Activated naive CD4-positive, alpha-beta T cell treated with Interleukin-2 at 50 U/mL for 16 hours (primary cell): ENCODE results near the gene NUTM1.
A peak's percentile ranks its signal among the peaks of the same experiment; 100 is the strongest.
"Not testable (repeated sequence)": the region's sequence is repeated elsewhere in the genome, so short reads cannot be mapped to it uniquely, and the experiment has no call there.

ENCODE experiments used
- DNase-seq: peaks from one replicate; pipeline ENCODE4 v3.0.0-alpha.2; 2020

Gene NUTM1

DNA sequence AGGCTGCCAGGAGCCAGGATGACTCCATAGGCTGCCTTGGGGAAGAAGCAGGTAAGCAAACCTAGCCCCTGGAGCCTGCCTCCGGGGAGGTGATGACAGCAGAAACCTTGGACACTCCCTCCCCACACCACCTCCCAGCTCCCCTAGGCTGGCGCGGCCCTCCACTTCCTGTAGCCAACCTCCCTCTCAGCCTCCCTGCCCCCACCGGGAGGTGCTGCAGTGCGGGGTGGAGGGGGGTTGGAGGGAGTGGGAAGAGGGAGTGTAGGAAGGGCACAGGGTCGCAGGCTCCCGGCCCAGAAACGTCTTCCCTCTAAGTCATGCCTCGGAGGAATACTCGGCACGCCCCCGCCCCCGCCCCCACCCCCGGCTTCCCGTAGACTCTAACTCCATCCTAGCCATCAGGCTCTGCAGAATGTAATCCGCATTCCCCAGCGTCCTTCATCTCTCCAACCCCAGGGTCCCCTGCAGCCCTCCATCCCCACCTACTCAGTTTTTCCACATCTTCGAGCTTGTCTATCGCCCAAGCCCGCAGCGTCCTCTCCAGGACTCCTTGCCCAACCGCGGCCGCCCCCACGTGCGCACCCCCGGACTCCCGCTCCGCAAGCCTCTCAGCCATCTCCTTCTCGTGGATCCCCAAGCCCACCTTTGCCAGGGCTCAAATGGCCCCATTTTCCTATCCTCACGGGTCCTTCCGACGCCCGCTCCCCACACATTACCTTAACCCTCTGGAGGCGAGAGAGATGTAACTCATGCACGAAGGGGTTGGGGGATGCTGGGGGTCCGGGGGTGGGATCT, 23.4 kb downstream of the NUTM1 start:
- peak; percentile 51 for DNase-seq

DNA sequence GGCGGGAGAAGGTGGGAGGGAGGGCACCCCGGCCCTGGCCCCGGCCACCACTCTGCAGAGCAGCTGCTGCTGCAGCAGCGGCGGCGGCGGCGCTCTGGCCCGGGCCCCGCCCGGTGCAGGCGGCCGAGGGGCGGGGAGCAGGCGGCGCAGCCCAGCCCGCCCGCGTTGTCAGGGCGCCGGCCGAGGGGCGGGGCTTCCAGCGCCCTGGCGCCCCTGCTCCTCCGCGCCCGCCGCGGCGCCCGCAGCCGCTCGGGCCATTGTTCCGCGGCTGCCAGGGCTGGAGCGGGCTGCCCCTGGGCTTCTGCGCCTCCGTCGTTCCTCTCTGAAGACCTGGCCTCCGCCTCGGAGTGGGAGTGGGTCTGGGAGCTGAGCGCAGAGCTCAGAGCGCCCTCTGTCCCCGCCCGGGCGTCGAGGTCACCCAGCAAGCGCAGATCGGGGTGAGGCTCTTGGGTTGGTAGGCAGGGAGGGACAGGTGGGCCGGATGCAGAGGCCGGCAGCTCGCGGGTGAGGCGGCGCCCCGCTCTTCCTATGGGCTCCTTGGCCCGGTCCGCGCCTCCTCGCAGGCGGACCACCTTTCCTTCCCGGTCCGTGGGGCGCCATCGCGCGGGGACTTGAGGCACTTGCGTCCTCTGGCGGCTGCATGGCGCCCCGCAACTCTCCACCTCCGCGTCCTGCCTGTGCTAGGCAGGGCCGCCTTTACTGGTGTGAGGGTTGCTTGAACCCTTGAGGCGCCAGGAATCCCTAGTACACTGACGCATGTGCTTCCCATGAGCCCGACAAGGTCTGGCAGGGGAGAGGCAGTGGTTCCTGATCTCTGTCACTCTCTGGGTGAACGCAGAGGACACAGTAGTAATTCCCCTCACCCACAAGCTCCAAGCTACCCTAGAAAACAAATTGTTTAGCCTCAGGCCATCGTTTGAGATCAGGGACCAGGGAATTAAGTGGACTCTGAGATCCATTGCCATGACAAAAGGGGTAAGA, 24.3 kb downstream of the NUTM1 start, which contains the start of gene LPCAT4:
LPCAT4 (minus strand) TSS at position 96 of the 981 bp plus-strand sequence. CDS start 96 bp downstream, outside the sequence.
- DNase-seq = peak; percentile 88

DNA sequence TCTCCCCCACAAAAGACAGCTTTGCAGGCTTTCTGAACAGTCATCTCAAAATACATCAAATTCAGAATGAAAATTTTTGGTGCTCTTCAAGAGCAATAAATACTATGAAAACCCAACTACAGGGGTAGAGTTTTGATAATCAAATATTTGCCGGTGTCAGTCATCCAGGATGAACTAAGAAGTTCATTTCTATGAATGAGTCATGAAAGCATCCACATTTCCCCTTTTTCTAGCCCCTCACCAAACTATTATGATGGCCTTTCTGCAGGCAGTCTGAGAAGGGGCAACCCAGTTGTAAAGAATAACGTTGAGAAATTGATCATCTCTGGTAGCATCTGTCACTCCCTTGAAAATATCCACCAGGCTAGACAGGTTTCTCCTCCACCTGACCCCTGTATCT, 27.0 kb downstream of the NUTM1 start:
- DNase-seq = no peak

DNA sequence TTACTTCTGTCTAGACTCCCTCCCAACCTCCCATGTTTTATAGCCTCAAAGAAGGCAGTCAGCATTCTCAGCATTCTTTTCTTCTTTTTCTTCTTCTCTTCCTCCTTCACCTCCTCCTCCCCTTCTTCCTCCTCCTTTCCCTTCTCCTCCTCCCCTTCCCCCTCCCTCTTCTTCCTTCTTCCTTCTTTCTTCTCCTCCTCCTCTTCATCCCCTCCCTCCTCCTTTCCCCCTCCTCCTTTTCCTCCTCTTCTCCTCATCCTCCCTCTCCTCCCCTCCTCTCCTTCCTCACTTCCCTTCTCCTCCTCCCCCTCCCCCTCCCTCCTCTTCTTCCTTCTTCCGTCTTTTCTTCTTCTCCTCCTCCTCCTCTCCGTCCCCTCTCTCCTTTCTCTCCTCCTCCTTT, 27.5 kb downstream of the NUTM1 start:
- no peak for DNase-seq

DNA sequence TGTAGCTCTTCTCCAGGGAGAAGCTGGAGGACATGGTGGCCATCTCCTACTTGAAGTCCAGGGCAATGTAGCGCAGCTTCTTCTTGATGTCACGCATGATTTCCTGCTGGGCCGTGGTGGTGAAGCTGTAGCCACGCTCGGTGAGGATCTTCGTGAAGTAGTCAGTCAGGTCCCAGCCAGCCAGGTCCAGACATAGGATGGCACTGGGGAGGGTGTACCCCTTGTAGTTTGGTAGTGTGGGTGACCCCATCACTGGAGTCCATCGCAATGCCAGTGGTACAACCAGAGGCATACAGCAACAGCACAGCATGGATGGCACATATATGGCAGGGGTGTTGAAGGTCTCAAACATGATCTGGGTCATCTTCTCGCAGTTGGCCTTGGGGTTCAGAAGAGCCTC, 30.8 kb downstream of the NUTM1 start:
- DNase-seq = no peak

DNA sequence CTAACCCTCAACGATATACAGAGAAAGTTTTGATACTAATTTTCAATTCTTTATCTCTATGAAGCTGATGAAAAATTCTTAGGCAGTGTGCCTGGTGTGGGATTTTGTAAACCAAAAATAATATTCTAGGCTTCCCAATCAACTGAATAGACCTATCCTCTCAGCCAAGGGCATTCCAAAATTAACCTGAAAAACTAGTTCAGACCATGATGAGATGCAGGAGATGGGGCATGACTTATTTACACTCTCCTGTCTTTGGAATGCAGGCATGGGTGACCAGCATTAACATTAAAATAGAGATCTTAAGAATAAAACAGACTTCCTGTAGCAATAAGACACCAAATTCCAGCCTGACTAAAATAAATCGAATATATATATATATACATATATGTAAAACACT, 31.7 kb downstream of the NUTM1 start:
- no peak for DNase-seq

DNA sequence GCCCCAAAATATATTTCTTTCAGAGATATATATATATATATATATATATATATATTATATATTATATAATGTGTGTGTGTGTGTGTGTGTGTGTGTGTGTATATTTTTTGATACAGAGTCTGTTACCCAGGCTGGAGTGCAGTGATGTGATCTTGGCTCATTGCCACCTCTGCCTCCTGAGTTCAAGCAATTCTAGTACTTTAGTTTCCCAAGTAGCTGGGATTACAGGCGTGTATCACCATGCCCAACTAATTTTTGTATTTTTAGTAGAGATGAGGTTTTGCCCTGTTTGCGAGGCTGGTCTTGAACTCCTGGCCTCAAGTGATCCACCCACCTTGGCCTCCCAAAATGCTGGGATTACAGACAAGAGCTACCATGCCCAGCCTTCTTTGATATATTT, 32.4 kb downstream of the NUTM1 start:
- not testable (repeated sequence) for DNase-seq

DNA sequence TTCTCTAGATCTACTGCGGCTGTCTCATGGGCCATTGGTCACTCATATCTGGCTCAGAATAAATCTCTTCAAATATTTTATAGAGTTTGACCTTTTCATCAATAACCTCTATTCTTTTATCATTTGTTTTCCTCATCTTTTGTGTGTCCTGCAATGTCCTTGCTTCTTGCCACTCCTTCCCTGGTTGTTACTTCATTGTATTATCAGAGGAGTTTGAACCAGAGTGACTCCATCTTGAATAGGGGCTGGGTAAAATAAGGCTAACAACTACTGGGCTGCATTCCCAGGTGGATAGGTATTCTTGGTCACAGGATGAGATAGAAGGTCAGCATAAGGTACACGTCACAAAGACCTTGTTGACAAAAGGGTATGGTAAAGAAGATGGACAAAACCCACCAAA, 33.7 kb downstream of the NUTM1 start:
- DNase-seq = no peak

DNA sequence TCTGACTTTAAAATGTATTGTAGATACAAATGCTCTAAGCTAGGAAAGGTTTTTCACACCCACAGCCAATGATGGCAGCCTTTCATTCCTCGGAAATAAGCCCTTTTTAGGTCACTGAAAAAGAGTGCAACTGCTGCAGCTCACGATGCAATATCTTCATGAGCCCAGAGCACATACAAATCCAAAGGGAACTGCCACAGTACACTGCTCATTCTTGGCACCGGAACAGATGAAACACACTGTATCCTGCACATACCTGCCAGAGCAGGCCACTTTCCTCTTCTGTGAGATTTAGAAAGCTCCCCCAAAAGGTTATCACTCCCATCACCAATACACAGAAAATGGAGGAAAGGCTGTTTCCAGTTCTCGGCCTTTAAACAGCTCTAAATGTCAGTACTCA, 37.4 kb downstream of the NUTM1 start:
- not testable (repeated sequence) for DNase-seq

DNA sequence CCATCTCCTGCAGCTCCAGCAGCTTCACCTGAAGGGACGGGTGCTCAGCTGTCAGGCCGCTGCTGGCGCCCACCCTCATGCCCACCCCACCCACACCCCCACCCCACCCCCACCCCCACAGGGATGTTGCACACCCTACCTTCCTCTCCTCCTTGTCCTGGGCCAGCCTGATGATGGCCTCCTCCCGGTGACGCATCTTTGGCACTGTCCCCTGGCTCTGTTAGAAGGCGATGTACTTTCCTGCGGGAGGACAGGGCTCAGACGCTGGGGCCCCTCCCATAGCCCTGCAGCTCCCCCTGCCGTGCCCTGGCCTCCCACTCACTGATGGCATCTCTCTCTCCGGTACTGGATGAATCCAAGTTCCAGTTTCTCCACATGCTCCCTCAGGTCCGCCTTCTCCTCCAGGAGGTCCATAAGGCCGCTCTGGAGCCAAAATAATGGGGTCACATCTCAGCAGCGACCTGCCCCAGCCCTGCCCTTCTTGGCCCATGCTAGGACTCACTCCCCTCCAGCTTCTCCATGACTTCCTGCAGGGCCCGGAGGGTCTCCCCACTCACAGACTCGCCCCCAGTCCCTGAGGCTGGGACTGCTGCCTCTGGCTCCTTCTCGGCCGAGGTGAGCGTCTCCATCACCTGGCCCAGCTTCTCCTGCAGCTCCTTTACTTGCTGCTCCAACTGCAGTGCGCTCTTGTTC, 38.9 kb downstream of the NUTM1 start:
- not testable (repeated sequence) for DNase-seq

DNA sequence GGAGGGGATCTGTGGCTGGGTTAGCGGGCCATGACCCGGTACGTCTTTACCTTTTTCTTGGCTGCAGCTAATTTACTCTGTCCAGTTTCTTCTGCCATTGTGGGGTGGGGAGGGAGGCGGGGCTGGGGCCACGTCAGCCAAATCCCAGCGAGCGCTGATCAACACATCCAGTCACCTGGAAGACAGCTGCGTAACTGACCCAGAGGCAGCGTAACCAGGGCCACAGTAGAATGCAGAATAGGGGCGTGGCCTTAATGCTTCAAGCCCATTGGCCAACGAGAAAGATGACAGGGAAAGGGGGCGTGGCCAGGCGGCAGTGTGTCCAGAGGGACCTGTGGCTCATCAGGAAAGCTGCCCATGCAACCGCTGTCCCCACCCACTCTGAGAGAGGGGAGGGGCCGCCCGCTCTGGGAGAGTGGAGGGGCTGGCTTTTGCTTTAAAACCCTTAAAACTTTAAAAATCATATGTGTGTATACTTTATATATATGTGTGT, 46.5 kb downstream of the NUTM1 start:
- not testable (repeated sequence) for DNase-seq

DNA sequence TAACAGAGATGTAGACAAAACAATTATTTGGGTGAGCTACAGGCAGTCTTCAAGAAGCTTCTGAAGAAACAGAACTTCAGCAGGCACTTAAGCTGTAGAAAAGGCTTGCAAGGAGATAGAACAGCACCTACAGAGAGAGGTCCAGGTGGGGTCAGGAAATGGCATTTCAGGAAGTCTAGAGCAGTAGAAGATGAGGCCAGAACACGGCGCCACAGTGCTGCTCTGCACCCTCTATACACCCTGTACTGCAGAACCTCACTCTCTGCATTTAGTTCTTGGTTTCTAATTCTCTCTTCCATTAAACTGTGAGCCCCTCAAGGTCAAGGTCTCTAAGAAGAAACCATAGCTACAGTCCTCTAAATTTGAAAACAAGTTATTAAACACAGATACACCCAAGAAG, 49.9 kb downstream of the NUTM1 start:
- DNase-seq = not testable (repeated sequence)

DNA sequence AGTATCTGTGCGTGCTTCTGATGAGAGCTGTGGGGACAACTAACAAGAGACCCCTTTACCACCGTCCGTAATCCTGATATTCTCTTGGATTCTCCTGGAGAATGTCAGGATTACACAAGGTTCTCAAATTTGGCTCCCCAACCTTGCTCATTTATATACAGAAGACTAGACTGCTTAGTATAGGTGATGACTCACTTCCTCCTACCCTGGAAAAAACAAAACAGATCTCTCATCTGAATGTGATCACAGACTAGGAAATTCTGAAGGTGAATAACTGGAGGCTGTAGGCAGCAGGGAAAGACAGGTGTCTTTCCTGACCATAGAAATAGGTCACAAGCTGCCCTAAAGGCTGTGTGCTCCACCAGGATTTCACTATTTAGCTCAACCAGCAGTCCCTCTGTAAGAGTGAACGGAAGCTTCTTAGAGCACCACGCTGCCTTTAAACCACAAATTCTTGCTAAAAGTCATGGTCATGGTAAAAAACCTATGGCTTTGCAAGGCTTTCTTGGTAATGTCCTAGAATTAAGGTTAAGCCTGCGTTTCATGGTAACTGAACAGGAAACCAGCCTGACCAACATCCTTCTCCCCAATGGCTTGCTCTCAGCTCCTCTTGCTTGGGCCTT, 54.6 kb downstream of the NUTM1 start:
- not testable (repeated sequence) for DNase-seq

DNA sequence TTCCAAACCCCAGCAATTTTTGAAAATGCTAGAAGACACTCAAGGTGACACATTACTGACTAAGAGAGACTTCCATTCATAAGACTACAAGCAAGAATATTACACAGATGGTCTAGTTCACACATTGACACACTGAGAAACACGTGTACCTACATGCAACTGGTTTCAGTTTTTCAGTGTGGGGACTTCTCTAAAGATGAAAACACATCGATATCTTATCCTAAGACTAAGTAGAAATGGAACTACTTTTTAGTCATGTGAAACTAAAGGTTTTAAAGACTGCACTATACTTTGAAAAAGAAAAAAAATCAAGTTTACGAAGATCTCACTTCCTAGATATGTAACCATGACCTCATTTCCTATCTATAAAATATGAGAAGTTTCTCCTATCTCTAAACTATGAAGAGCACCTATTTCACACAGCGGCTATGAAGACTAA, 60.1 kb downstream of the NUTM1 start:
- not testable (repeated sequence) for DNase-seq

DNA sequence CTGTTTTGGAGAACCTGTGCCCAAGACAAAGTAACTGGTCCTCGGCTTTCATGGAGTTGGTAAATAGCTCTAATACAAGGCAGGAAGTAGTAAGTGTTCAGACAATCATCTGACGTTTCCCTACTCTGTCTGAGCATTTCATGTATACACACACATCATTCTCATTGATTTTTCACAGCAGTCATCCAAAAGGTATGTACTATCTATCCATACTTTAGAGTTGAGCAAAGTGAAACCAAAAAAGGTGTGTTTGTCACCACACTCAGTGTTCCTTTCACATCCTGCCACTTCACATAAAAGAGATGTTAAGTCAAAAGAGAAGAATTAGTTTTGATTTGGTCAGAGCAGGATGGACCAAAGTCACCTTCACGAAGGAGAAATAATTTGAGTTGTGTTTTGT, 60.8 kb downstream of the NUTM1 start:
- DNase-seq = not testable (repeated sequence)
